IPS-15b (cell line): ENCODE data around the gene ITIH5.
"Not testable (repeated sequence)": the region's sequence is repeated elsewhere in the genome, so short reads cannot be mapped to it uniquely, and the experiment has no call there.

ENCODE experiments used
- H3K27me3 ChIP-seq: one replicate; pipeline ENCODE4 v1.6.1; 2013; ENCODE audit warnings: low read length; ENCODE audit not compliant: control insufficient read depth, insufficient read depth
- H3K36me3 ChIP-seq: one replicate; pipeline ENCODE4 v1.6.1; 2013; ENCODE audit warnings: low read length; ENCODE audit not compliant: control insufficient read depth, insufficient read depth
- H3K4me1 ChIP-seq: one replicate; pipeline ENCODE4 v1.6.1; 2013; ENCODE audit warnings: mild to moderate bottlenecking, low read length; ENCODE audit not compliant: control insufficient read depth, insufficient read depth
- H3K4me3 ChIP-seq: one replicate; pipeline ENCODE4 v1.5.1; 2013; ENCODE audit warnings: low read depth, low read length
- H3K9ac ChIP-seq: one replicate; pipeline ENCODE4 v1.6.1; 2013; ENCODE audit warnings: low read depth, mild to moderate bottlenecking, low read length
- H3K9me3 ChIP-seq: one replicate; pipeline ENCODE4 v1.6.1; 2013; ENCODE audit warnings: mild to moderate bottlenecking, low read length; ENCODE audit not compliant: control insufficient read depth, insufficient read depth

Gene ITIH5

DNA sequence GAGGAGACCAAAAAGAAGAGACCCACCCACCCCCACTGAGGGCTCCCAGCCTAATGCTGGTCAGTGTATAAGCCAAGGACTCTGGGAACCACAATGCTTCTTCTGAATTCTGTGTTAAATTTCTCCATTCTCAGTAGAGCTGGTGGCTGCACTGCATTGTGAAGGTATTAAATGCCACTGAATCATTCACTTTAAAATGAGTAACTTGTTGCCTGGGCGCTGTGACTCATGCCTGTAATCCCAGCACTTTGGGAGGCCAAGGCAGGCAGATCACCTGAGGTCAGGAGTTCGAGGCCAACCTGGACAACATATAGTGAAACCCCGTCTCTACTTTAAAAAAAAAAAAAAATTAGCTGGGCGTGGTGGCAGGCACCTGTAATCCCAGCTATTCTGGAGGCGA lies 13.3 kb upstream of the ITIH5 start:
- H3K9ac ChIP-seq, H3K4me3 ChIP-seq, H3K9me3 ChIP-seq, H3K27me3 ChIP-seq, H3K4me1 ChIP-seq, H3K36me3 ChIP-seq: not testable (repeated sequence)

DNA sequence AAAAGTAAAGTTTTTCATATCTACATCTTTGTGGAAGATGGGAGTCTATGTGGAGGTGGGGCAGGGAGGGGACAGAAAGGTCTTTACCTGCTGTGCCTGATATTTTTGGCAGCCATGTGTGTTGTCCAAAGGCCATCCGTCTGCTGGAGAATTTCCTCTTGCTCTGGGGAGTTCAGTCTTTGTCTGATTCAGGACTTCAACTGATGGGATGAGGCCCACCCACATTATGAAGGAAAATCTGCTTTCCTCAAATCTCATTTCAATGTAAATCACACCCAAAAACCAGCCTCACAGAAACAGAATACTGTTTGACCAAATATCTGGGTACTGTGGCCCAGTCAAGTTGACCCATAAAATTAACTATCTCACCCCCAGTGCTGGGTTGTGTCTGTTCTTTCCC lies 12.5 kb upstream of the ITIH5 start:
- H3K27me3 ChIP-seq, result no peaks in the 10 kb centered on the region
- H3K9me3 ChIP-seq, result no peaks in the 10 kb centered on the region
- H3K4me3 ChIP-seq, result no peak overlapping the region
- no peak overlapping the region for H3K9ac ChIP-seq
- H3K36me3 ChIP-seq, result no peaks in the 10 kb centered on the region
- no peaks in the 10 kb centered on the region for H3K4me1 ChIP-seq

DNA sequence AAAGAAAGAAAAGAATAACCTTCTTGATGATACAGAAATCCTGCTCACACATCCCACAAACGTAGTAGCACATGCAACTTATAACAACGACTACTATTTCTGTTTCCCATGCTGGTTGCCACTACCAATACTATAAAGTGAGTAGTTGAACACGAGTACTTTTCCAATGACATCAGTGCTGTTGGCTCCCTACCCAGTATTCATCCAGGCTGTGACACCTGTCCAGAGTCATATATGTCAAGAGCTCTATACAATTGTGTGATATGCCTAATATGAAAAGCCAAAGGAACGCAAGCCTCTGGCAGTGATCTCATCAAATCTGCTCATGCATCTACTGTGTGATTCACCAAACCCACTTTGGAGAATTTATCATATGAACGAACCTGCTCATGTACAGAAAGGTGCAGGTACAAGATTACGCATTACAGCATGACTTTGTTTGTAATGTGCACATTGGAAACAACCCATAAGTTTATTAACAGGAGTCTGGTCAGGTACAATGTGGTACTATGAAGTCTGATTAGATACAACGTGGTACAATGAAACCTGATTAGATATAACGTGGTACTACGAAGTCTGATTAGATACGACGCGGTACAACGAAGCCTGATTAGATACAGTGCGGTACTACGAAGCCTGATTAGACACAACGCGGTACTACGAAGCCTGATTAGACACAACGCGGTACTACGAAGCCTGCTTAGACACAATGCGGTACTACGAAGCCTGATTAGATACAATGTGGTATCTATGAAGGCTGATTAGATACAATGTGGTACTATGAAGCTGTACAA lies 5.8 kb upstream of the ITIH5 start:
- no peak overlapping the region for H3K9ac ChIP-seq
- no peaks in the 10 kb centered on the region for H3K4me1 ChIP-seq
- no peaks in the 10 kb centered on the region for H3K9me3 ChIP-seq
- no peak overlapping the region for H3K4me3 ChIP-seq
- no peaks in the 10 kb centered on the region for H3K36me3 ChIP-seq
- H3K27me3 ChIP-seq, result peaks cover 21% of the 10 kb centered on the region

DNA sequence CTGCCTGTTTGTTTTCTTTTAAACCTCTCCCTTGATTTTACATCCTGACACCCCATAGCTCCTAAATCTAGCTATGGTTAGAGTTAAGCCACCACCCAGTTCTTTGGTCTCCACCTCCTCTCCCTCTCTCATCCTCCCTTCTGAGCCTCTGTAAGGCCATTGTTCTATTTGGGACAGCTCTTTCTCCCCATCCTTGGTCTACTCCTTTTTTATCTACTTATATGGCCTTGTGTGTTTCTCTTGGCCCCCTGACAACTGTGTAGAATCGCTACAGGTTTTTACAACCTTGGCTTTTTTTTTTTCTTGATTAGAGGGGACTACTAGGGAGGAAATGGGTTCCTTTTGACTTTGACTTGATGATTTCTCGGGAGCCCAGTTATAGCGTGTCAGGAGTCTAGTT lies 3.4 kb upstream of the ITIH5 start:
- H3K36me3 ChIP-seq, result no peaks in the 10 kb centered on the region
- H3K27me3 ChIP-seq, result peaks cover 35% of the 10 kb centered on the region
- H3K9ac ChIP-seq, result no peak overlapping the region
- H3K9me3 ChIP-seq, result no peaks in the 10 kb centered on the region
- H3K4me1 ChIP-seq, result no peaks in the 10 kb centered on the region
- no peak overlapping the region for H3K4me3 ChIP-seq

DNA sequence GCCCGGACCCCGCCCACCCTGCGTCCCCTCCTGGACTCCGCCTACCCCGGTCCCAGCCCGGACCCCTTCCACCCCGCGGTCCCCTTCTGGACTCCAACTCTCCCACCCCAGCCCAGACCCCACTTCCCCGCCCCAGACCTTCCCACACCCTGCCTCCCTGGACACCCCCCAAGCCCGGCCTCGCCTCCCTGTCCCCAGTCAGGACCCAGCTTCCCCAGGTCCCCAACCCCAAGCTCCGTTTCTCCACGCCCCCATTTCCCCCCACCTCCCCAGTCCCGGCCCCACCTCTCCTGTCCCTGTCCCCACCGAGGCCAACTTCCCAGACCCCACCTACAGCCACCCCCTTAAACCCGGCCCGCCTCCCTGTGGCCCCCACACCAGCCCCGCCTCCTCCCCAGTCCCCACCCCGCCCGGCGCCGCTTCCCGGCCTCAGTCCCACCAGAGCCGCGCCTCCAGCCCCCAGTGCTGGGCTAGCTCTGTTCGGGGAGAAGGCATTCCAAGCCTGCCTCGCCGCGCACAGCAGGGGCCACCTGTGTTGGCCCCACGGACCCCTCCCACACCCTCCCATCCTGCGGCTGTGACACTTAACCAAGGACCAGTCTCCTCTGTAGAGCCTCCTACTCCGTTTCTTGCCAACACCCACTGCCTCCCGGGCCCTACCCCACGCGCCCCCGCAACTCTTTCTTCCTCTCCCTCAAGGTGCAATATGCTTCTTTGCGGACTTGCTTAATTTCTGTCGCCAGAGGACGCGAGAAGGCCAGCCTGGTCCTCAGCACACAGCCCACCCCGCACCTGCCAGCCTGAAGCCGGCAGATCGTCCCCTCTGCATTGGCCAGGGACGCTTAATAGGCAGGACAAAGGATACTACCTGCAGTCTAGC lies 736 bp upstream of the ITIH5 start:
- peak overlapping the region; percentile 53 for H3K4me3 ChIP-seq

DNA sequence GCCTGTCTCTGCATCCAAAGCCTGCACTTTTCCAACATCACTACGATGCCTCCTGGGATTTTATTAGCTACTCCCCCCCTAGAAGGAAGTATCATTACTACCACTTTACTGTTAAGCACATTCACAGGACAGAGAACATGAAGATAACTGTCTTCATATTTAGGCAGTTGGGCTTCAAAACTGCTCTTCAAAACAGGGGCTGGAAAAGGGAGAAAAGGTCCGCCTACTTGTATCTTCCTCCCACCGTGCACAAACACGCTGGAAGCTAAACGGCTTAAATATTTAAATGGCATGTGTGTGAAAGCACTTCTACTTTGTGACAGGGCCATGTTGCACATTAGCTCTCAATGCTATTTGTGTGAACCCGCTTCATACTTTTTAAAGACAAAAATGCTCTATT lies 999 bp downstream of the ITIH5 start:
- Histone ChIP-seq H3K9ac (no peak overlapping the region), H3K27me3 (peaks cover 45% of the 10 kb centered on the region), H3K4me1 (no peaks in the 10 kb centered on the region), H3K36me3 (no peaks in the 10 kb centered on the region), H3K9me3 (no peaks in the 10 kb centered on the region), H3K4me3 (peak overlapping the region; percentile 57)

More for the DNA sequence above, 736 bp upstream of the ITIH5 start:
- Histone ChIP-seq H3K9me3 (no peaks in the 10 kb centered on the region), H3K36me3 (no peaks in the 10 kb centered on the region), H3K9ac (no peak overlapping the region), H3K4me1 (no peaks in the 10 kb centered on the region), H3K27me3 (peaks cover 45% of the 10 kb centered on the region)

DNA sequence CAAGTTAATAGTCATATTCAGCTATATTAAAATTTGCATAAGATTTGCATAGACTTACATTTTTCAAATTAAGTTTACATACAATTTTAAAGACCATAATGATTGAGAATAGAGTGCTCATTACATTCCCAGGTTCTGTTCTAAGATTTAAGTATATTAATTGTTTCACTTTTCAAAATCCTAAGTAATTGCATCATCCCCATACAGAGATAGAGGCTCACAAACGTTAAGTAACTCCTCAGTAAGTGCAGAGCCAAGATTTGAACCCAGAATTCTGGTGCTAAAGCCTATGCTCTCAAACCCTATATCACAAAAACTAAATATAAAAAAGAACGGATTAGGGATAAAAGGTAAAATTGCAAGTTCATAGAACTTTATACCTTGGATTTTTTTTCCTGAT lies 2.1 kb downstream of the ITIH5 start:
- H3K36me3 ChIP-seq, result no peaks in the 10 kb centered on the region
- no peaks in the 10 kb centered on the region for H3K9me3 ChIP-seq
- H3K27me3 ChIP-seq, result peaks cover 42% of the 10 kb centered on the region
- H3K4me1 ChIP-seq, result no peaks in the 10 kb centered on the region
- no peak overlapping the region for H3K4me3 ChIP-seq
- H3K9ac ChIP-seq, result no peak overlapping the region

DNA sequence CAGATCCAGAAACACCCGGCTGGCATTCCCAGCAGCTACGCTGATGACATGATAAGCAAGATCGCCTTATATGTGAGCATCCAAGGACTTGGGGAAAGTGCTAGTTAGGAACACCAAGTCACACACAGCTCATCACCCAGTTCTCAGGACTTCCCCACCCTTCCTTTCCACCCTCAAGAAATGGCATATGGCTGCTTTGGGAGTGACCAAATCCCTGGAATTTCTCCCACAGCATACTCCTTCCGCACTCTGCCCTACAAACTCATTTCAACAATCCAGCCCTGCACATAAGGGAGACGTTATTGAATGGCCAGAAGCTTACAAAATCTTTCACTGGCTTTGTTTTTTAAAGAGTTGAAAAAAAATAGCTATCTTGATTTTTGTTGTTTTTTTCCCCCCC lies 4.2 kb downstream of the ITIH5 start:
- H3K27me3 ChIP-seq, result peaks cover 24% of the 10 kb centered on the region
- H3K36me3 ChIP-seq, result no peaks in the 10 kb centered on the region
- no peaks in the 10 kb centered on the region for H3K9me3 ChIP-seq
- H3K9ac ChIP-seq, result no peak overlapping the region
- no peak overlapping the region for H3K4me3 ChIP-seq
- no peaks in the 10 kb centered on the region for H3K4me1 ChIP-seq

DNA sequence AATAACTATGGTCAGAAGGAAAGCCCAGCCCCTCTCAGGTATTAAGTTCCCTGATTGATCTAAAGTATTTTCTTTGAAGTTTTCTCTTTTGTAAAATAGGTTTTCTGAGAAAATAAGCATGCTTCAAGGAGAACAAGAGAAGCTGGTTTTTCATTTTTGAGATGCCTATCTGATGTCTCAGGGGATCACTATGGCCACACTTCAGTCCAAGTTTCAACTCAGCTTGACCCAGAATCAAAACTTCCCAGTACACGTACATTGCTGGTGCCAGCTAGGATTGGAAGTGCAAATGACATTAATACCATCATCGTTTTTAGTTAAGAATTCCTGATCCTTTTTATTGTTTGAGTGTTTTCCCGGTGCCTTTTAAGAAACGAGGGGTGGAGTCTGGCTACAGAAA lies 7.2 kb downstream of the ITIH5 start:
- no peak overlapping the region for H3K4me3 ChIP-seq
- H3K9me3 ChIP-seq, result no peaks in the 10 kb centered on the region
- no peaks in the 10 kb centered on the region for H3K36me3 ChIP-seq
- H3K27me3 ChIP-seq, result peaks cover 4% of the 10 kb centered on the region
- no peaks in the 10 kb centered on the region for H3K4me1 ChIP-seq
- H3K9ac ChIP-seq, result no peak overlapping the region

DNA sequence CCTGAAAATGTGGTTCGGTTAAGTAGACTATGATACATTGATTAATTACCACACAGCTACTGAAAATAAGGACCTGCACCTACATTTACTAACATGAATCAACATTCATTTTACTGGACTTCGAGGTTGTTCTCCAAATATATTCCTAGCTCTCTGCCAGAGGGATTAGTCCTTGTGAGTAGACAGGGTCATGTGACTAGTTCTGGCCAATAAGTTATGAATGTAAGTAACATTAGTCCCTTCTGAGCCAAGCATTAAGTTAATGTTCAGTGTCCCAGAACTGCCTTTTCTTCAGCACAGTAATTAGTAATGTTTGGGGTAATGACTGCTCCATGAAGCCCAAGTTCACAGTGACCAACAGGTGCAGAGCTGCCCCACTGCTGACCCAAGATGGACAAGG lies 9.2 kb downstream of the ITIH5 start:
- Histone ChIP-seq H3K9me3 (no peaks in the 10 kb centered on the region), H3K4me3 (no peak overlapping the region), H3K27me3 (no peaks in the 10 kb centered on the region), H3K9ac (no peak overlapping the region), H3K36me3 (no peaks in the 10 kb centered on the region), H3K4me1 (no peaks in the 10 kb centered on the region)

DNA sequence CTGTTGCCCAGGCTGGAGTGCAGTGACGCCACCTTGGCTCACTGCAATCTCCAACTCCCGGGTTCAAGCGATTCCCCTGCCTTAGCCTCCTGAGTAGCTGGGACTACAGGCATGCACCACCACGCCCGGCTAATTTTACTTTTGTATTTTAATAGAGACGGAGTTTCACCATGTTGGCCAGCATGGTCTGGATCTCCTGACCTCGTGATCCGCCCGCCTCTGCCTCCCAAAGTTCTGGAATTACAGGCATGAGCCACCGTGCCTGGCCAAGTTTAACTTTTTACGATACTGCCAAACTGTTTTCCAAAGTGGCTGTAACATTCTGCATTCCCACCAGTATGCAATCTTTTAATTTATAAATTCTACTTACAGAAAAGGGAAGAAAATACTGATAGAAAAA lies 9.7 kb downstream of the ITIH5 start:
- not testable (repeated sequence) for H3K9ac ChIP-seq, H3K27me3 ChIP-seq, H3K9me3 ChIP-seq, H3K36me3 ChIP-seq, H3K4me3 ChIP-seq, H3K4me1 ChIP-seq
